HG03342 (cell line): Measurements from ENCODE around the gene PLCXD1.
"Not testable (repeated sequence)": the region's sequence is repeated elsewhere in the genome, so short reads cannot be mapped to it uniquely, and the experiment has no call there.

ENCODE experiments used
- ATAC-seq: cut with Tn5 transposase; IDR thresholded peaks from one replicate; pipeline ENCODE4 v1.9.1; 2021; ENCODE audit warnings: mild to moderate bottlenecking, moderate library complexity; ENCODE audit not compliant: unreplicated experiment

Gene PLCXD1

GRCh38 chrX:314781-315595 is 33.8 kb downstream of the PLCXD1 start:
- ATAC-seq, result no peak

GRCh38 chrX:316351-317325 is 35.5 kb downstream of the PLCXD1 start:
- no peak for ATAC-seq

GRCh38 chrX:317424-318067 is 36.4 kb downstream of the PLCXD1 start:
- ATAC-seq, result no peak

- peak; percentile 65 for ATAC-seq
Measured at GRCh38 chrX:318068-318738, 37.0 kb downstream of the PLCXD1 start.

- peak; percentile 76 for ATAC-seq
Measured at GRCh38 chrX:318739-319578, 37.8 kb downstream of the PLCXD1 start, which contains the start of gene GTPBP6. Gene GTPBP6, minus strand, starts transcription at chrX:318796. Its CDS starts 9 bp downstream, at chrX:318787.

- ATAC-seq, result no peak
Measured at GRCh38 chrX:319579-320125, 38.5 kb downstream of the PLCXD1 start.

- no peak for ATAC-seq
Measured at GRCh38 chrX:320126-320783, 39.1 kb downstream of the PLCXD1 start.

GRCh38 chrX:323721-324628 is 42.8 kb downstream of the PLCXD1 start:
- no peak for ATAC-seq

GRCh38 chrX:324664-325063 is 43.5 kb downstream of the PLCXD1 start:
- ATAC-seq, result not testable (repeated sequence)

GRCh38 chrX:327660-328126 is 46.5 kb downstream of the PLCXD1 start:
- no peak for ATAC-seq

- no peak for ATAC-seq
Measured at GRCh38 chrX:329291-329910, 48.2 kb downstream of the PLCXD1 start.

- ATAC-seq, result not testable (repeated sequence)
Measured at GRCh38 chrX:330141-330725, 49.1 kb downstream of the PLCXD1 start.

- no peak for ATAC-seq
Measured at GRCh38 chrX:330726-331150, 49.6 kb downstream of the PLCXD1 start.

- no peak for ATAC-seq
Measured at GRCh38 chrX:331151-331824, 50.1 kb downstream of the PLCXD1 start.

- ATAC-seq, result no peak
Measured at GRCh38 chrX:331825-332495, 50.8 kb downstream of the PLCXD1 start.

- ATAC-seq, result no peak
Measured at GRCh38 chrX:332496-332860, 51.3 kb downstream of the PLCXD1 start.
